ENCODE data around the gene FHIP1B. TPM values are rescaled to one million over a fixed set of nuclear protein-coding genes. Genes with fewer than 3 reads are reported as not detected.

FHIP1B gene
- total and polyA plus RNA-seq, 10 donors: 14.9 to 77.6 (median 40.7) TPM

DNA sequence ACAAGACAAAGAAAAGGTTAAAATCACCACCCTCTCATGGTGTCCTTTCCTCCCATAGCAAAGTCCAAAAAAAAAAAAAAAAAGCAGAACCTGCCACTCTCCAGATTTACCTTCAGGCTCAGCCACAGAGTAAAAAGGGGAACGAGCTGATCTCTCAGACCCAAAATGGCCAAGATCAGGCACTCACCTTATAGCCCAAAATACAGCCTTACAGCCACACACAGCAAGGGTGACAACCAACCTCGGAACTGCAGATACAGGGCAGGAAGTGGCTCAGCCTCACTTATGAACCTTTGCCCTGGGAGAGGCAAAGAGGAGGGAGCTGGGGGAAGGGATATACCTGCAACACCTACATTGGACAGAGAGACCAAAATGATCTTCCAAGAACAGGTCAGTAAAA, 4.5 kb downstream of the FHIP1B start:
- Histone ChIP-seq H3K4me3 (no peak overlapping the region), H3K36me3 (no peaks in the 10 kb centered on the region), H3K27me3 (replicated peaks in 1 of 7) (no peaks in the 10 kb centered on the region), H3K9me3 (no peaks in the 10 kb centered on the region), H3K4me1 (peaks cover 9 to 94% (median 50%) of the 10 kb centered on the region in 6 donors), H3K27ac (peak overlapping the region in 5 of 8 donors; percentile 12 to 75 (median 57))
- no peak for TF ChIP-seq POLR2A (IDR thresholded peaks at IDR 0.05)
- no peak for TF ChIP-seq POLR2AphosphoS5 (IDR thresholded peaks at IDR 0.05)
- TF ChIP-seq, protein P1, sequence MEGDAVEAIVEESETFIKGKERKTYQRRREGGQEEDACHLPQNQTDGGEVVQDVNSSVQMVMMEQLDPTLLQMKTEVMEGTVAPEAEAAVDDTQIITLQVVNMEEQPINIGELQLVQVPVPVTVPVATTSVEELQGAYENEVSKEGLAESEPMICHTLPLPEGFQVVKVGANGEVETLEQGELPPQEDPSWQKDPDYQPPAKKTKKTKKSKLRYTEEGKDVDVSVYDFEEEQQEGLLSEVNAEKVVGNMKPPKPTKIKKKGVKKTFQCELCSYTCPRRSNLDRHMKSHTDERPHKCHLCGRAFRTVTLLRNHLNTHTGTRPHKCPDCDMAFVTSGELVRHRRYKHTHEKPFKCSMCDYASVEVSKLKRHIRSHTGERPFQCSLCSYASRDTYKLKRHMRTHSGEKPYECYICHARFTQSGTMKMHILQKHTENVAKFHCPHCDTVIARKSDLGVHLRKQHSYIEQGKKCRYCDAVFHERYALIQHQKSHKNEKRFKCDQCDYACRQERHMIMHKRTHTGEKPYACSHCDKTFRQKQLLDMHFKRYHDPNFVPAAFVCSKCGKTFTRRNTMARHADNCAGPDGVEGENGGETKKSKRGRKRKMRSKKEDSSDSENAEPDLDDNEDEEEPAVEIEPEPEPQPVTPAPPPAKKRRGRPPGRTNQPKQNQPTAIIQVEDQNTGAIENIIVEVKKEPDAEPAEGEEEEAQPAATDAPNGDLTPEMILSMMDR (IDR thresholded peaks at IDR 0.05 in 8 of 11, conservative IDR thresholded peaks at IDR 0.05 in 3 of 11): no peak
- WGBS, 5 donors: 14 to 40% (median 24%) methylated on average over 2 of the region's 2 CpGs
- intact Hi-C loops (cut with DNase I; ENCODE audit: low total_unique reads): no loop called here
- DNase-seq: no peak

GRCh38 chr11:6228520-6228919, 5.9 kb downstream of the FHIP1B start:
- no peaks in the 10 kb centered on the region for H3K27me3 ChIP-seq (replicated peaks in 1 of 7)
- TF ChIP-seq, protein P1 (IDR thresholded peaks at IDR 0.05 in 8 of 11, conservative IDR thresholded peaks at IDR 0.05 in 3 of 11): no peak
- TF ChIP-seq POLR2A (IDR thresholded peaks at IDR 0.05) (no peak), POLR2AphosphoS5 (IDR thresholded peaks at IDR 0.05) (no peak)
- WGBS, 5 donors: 53 to 77% (median 63%) methylated on average over 3 of the region's 3 CpGs
- H3K9me3 ChIP-seq: no peaks in the 10 kb centered on the region
- H3K27ac ChIP-seq: peak overlapping the region in 1 of 8 donors; percentile 1
- no peak overlapping the region for H3K4me3 ChIP-seq
- intact Hi-C loops (cut with DNase I; ENCODE audit: low total_unique reads): no loop called here
- no peak for DNase-seq
- H3K36me3 ChIP-seq: peaks cover 0 to 12% (median 10%) of the 10 kb centered on the region in 6 donors
- peaks cover 4 to 89% (median 45%) of the 10 kb centered on the region in 6 donors for H3K4me1 ChIP-seq

DNA sequence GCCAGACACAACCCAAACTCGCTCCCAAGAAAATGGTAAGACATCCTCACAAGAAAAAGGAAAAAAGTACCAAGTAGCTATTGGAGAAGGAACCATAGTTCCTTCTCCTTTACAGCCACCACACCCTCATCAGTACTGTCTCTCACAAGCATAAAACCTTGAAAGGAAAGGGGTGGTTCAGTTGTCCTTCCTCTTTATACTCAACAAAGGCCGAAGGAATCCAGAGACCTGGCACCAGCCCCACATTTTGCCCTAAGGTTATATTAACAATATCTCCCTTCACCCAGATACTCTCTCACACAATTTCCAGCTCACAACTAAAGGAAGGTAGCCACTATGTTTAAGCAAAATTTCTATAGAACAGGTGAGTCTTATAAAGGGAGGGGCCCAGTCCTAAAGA, 8.5 kb downstream of the FHIP1B start:
- intact Hi-C loops (cut with DNase I; ENCODE audit: low total_unique reads): no loop called here
- H3K27me3 ChIP-seq (replicated peaks in 1 of 7): no peaks in the 10 kb centered on the region
- no peak overlapping the region for H3K4me3 ChIP-seq
- no peak for DNase-seq
- no peak for TF ChIP-seq POLR2A (IDR thresholded peaks at IDR 0.05)
- TF ChIP-seq POLR2AphosphoS5 (IDR thresholded peaks at IDR 0.05): no peak
- TF ChIP-seq, protein P1 (IDR thresholded peaks at IDR 0.05 in 8 of 11, conservative IDR thresholded peaks at IDR 0.05 in 3 of 11): no peak
- peaks cover 10 to 38% (median 34%) of the 10 kb centered on the region in 6 donors for H3K36me3 ChIP-seq
- peaks cover 3 to 63% (median 27%) of the 10 kb centered on the region in 6 donors for H3K4me1 ChIP-seq
- WGBS, 5 donors: 51 to 65% (median 54%) methylated on average over 2 of the region's 2 CpGs
- H3K27ac ChIP-seq: peak overlapping the region in 5 of 8 donors; percentile 27 to 71 (median 55)
- no peaks in the 10 kb centered on the region for H3K9me3 ChIP-seq

GRCh38 chr11:6225024-6225423, 9.4 kb downstream of the FHIP1B start:
- H3K27ac ChIP-seq: peak overlapping the region in 1 of 8 donors; percentile 71
- TF ChIP-seq POLR2AphosphoS5 (IDR thresholded peaks at IDR 0.05) (no peak), POLR2A (IDR thresholded peaks at IDR 0.05) (no peak)
- TF ChIP-seq, protein P1 (IDR thresholded peaks at IDR 0.05 in 8 of 11, conservative IDR thresholded peaks at IDR 0.05 in 3 of 11): no peak

More at GRCh38 chr11:6225024-6225423, 9.4 kb downstream of the FHIP1B start:
- no peaks in the 10 kb centered on the region for H3K27me3 ChIP-seq (replicated peaks in 1 of 7)
- intact Hi-C loops (cut with DNase I; ENCODE audit: low total_unique reads): no loop called here
- H3K4me1 ChIP-seq: peaks cover 3 to 54% (median 20%) of the 10 kb centered on the region in 6 donors
- H3K36me3 ChIP-seq: peaks cover 10 to 47% (median 42%) of the 10 kb centered on the region in 6 donors
- no peak overlapping the region for H3K4me3 ChIP-seq
- DNase-seq: no peak
- WGBS, 5 donors: 68 to 88% (median 86%) methylated on average over 1 of the region's 1 CpG
- no peaks in the 10 kb centered on the region for H3K9me3 ChIP-seq

Data from spleen (tissue), 11 donors.